Neural crest cell (in vitro differentiated cells): ENCODE results near the gene PVALEF. TPM values are rescaled to one million over a fixed set of nuclear protein-coding genes. Genes with fewer than 3 reads are reported as not detected.

ENCODE experiments used
- DNase-seq: peaks from one replicate; pipeline ENCODE4 v3.0.0; 2021; ENCODE audit warnings: low read depth, mixed read lengths, low spot score
- H3K27ac Mint-ChIP-seq: one replicate; pipeline ENCODE4 v1.8.0; 2021; ENCODE audit warnings: mild to moderate bottlenecking, mixed read lengths; ENCODE audit not compliant: unreplicated experiment
- H3K27me3 Mint-ChIP-seq: 2 replicates; pipeline ENCODE4 v1.8.0; 2021; ENCODE audit warnings: low read depth, mild to moderate bottlenecking, mixed read lengths
- H3K36me3 Mint-ChIP-seq: 2 replicates; pipeline ENCODE4 v1.8.0; 2021; ENCODE audit warnings: low read depth, mild to moderate bottlenecking, mixed read lengths
- H3K4me1 Mint-ChIP-seq: 2 replicates; pipeline ENCODE4 v1.8.0; 2021; ENCODE audit warnings: mixed read lengths
- H3K4me3 Mint-ChIP-seq: one replicate; pipeline ENCODE4 v1.8.0; 2021; ENCODE audit warnings: mild to moderate bottlenecking, mixed read lengths
- H3K9me3 Mint-ChIP-seq: 2 replicates; pipeline ENCODE4 v1.8.0; 2021; ENCODE audit warnings: mixed read lengths
- CTCF ChIP-seq: fragments of 200-600 bp; sonication (generic); conservative IDR thresholded peaks from 2 replicates; pipeline ENCODE4 v1.5.0; 2021; ENCODE audit warnings: antibody characterized with exemption, mild to moderate bottlenecking
- total RNA-seq: library from RNA; stranded (reverse); gene quantifications from 2 replicates; pipeline ENCODE4 v1.2.1, GENCODE V29; 2021

Gene PVALEF
- total RNA-seq, 1 donor from 2014 or later: not detected

- Mint-ChIP-seq H3K27me3 (peaks cover 3% of the 10 kb centered on the region), H3K27ac (no peak overlapping the region), H3K4me3 (no peak overlapping the region), H3K4me1 (no peaks in the 10 kb centered on the region), H3K9me3 (no peaks in the 10 kb centered on the region), H3K36me3 (no peaks in the 10 kb centered on the region)
- no peak for TF ChIP-seq CTCF
- no peak for DNase-seq
These were observed 42.0 kb upstream of the PVALEF start for GRCh38 chr17:81123052-81124048.

- no peaks in the 10 kb centered on the region for H3K9me3 Mint-ChIP-seq
- H3K4me3 Mint-ChIP-seq: no peak overlapping the region
- no peaks in the 10 kb centered on the region for H3K36me3 Mint-ChIP-seq
- no peak for DNase-seq
- TF ChIP-seq CTCF: no peak
- peaks cover 2% of the 10 kb centered on the region for H3K4me1 Mint-ChIP-seq
- no peaks in the 10 kb centered on the region for H3K27me3 Mint-ChIP-seq
- no peak overlapping the region for H3K27ac Mint-ChIP-seq
These were observed 40.9 kb upstream of the PVALEF start for GRCh38 chr17:81124377-81124776.

GRCh38 chr17:81125573-81126081, 39.7 kb upstream of the PVALEF start:
- Mint-ChIP-seq H3K27me3 (no peaks in the 10 kb centered on the region), H3K9me3 (no peaks in the 10 kb centered on the region), H3K36me3 (no peaks in the 10 kb centered on the region), H3K4me1 (peaks cover 4% of the 10 kb centered on the region), H3K4me3 (no peak overlapping the region), H3K27ac (no peak overlapping the region)
- no peak for TF ChIP-seq CTCF
- DNase-seq: no peak

- no peaks in the 10 kb centered on the region for H3K36me3 Mint-ChIP-seq
- H3K9me3 Mint-ChIP-seq: no peaks in the 10 kb centered on the region
- H3K4me3 Mint-ChIP-seq: no peak overlapping the region
- no peak for TF ChIP-seq CTCF
- H3K4me1 Mint-ChIP-seq: peaks cover 4% of the 10 kb centered on the region
- DNase-seq: no peak
- H3K27ac Mint-ChIP-seq: no peak overlapping the region
- no peaks in the 10 kb centered on the region for H3K27me3 Mint-ChIP-seq
These were observed 38.8 kb upstream of the PVALEF start for GRCh38 chr17:81126281-81127132.

- no peak overlapping the region for H3K27ac Mint-ChIP-seq
- DNase-seq: no peak
These were observed 38.2 kb upstream of the PVALEF start for GRCh38 chr17:81127133-81127455.

More at GRCh38 chr17:81127133-81127455, 38.2 kb upstream of the PVALEF start:
- no peaks in the 10 kb centered on the region for H3K36me3 Mint-ChIP-seq
- H3K4me1 Mint-ChIP-seq: peaks cover 4% of the 10 kb centered on the region
- no peaks in the 10 kb centered on the region for H3K9me3 Mint-ChIP-seq
- no peaks in the 10 kb centered on the region for H3K27me3 Mint-ChIP-seq
- no peak overlapping the region for H3K4me3 Mint-ChIP-seq
- no peak for TF ChIP-seq CTCF
